CD8-positive, alpha-beta memory T cell (primary cell): ENCODE measurements around the gene DENND1B. TPM values are rescaled to one million over a fixed set of nuclear protein-coding genes. Genes with fewer than 3 reads are reported as not detected.
"Not testable (repeated sequence)": the region's sequence is repeated elsewhere in the genome, so short reads cannot be mapped to it uniquely, and the experiment has no call there.

Experiments
- CTCF ChIA-PET: fragments of 350-600 bp; sonication (Branson Sonifier 250); formaldehyde crosslinking; loops from one replicate; lab custom pipeline; 2021; ENCODE audit warnings: antibody characterized with exemption; lab: Charles Lee
- POLR2A ChIA-PET: fragments of 350-600 bp; sonication (Branson Sonifier 250); formaldehyde crosslinking; loops from one replicate; lab custom pipeline; 2021; ENCODE audit warnings: antibody characterized with exemption; lab: Charles Lee
- DNase-seq, 5 donors: peaks; one replicate each; pipeline versions ENCODE4 v3.0.0 to v3.0.0-alpha.2; 2020 to 2022; ENCODE audit warnings: mixed read lengths in 1 of 5
- H3K27ac ChIP-seq: one replicate; pipeline ENCODE4 v1.7.0; 2013; ENCODE audit warnings: low read depth, mild to moderate bottlenecking, low read length, moderate library complexity
- H3K27me3 ChIP-seq: 2 replicates; pipeline ENCODE4 v1.7.0; 2013; ENCODE audit warnings: low read length, mild to moderate bottlenecking; ENCODE audit not compliant: insufficient read depth, poor library complexity, severe bottlenecking
- H3K36me3 ChIP-seq: 2 replicates; pipeline ENCODE4 v1.7.0; 2013; ENCODE audit warnings: mild to moderate bottlenecking, low read length, moderate library complexity; ENCODE audit not compliant: insufficient read depth
- H3K4me1 ChIP-seq: 2 replicates; pipeline ENCODE4 v1.7.0; 2013; ENCODE audit warnings: mild to moderate bottlenecking, low read length, moderate library complexity; ENCODE audit not compliant: insufficient read depth
- H3K4me3 ChIP-seq: 2 replicates; pipeline ENCODE4 v1.7.0; 2013; ENCODE audit warnings: mild to moderate bottlenecking, low read length
- H3K9me3 ChIP-seq: 2 replicates; pipeline ENCODE4 v1.7.0; 2013; ENCODE audit warnings: mild to moderate bottlenecking, low read length
- H3K27ac Mint-ChIP-seq, 8 donors: one replicate each; pipeline ENCODE4 v1.8.0; 2020 to 2021; ENCODE audit warnings: mixed read lengths in 8 of 8, mild to moderate bottlenecking in 6 of 8, inconsistent platforms in 3 of 8, moderate library complexity in 3 of 8
- H3K27me3 Mint-ChIP-seq, 2 donors: one replicate each; pipeline ENCODE4 v1.8.0; 2020 to 2021; ENCODE audit warnings: mixed read lengths in 2 of 2, mild to moderate bottlenecking in 1 of 2, moderate library complexity in 1 of 2
- H3K36me3 Mint-ChIP-seq, 3 donors: one replicate each; pipeline ENCODE4 v1.8.0; 2020 to 2021; ENCODE audit warnings: mixed read lengths in 3 of 3, inconsistent platforms in 1 of 3, mild to moderate bottlenecking in 1 of 3
- H3K4me1 Mint-ChIP-seq, 3 donors: one replicate each; pipeline ENCODE4 v1.8.0; 2020 to 2021; ENCODE audit warnings: mixed read lengths in 3 of 3, inconsistent platforms in 1 of 3, mild to moderate bottlenecking in 1 of 3
- H3K4me3 Mint-ChIP-seq, 7 donors: one replicate each; pipeline ENCODE4 v1.8.0; 2020 to 2021; ENCODE audit warnings: mixed read lengths in 7 of 7, mild to moderate bottlenecking in 6 of 7, moderate library complexity in 4 of 7, inconsistent platforms in 2 of 7
- H3K9me3 Mint-ChIP-seq, 5 donors: one replicate each; pipeline ENCODE4 v1.8.0; 2020 to 2022; ENCODE audit warnings: mixed read lengths in 5 of 5, mild to moderate bottlenecking in 3 of 5, moderate library complexity in 2 of 5, inconsistent platforms in 1 of 5
- polyA plus RNA-seq: library from polyadenylated mRNA; unstranded; fragments of 300-500 nt; fragmentation: Illumina TruSeq; gene quantifications from one replicate; pipeline ENCODE4 v1.2.3, GENCODE V29; 2021
- total RNA-seq, 2 experiments: library from RNA; stranded (reverse); gene quantifications; one replicate each; pipeline ENCODE4 v1.2.3, GENCODE V29; 2021

Gene DENND1B
- total and polyA plus RNA-seq, 3 experiments from 2014 or later: 10.6 to 14.8 (median 12.0) TPM

DNA sequence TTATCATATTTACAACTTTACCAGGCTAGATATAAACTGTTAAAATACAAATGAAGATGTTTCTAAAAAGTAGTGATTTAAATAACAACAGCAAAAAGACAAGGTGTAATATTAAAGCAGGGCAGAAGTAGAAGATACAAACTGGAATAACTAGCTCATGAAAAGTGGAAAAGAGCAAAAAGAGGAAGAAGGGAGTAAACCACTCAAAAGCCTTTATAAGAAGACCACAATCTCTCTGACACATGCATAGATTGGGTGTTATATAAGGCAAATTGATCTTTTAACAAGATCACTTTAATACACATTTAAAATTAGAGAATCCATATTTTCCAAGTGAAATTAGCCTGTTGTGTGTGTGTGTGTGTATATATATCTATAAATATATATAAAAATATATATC lies 5.0 kb downstream of the DENND1B start:
- Histone ChIP-seq H3K4me3 (no peak overlapping the region), H3K27me3 (no peaks in the 10 kb centered on the region), H3K9me3 (no peaks in the 10 kb centered on the region), H3K27ac (no peak overlapping the region), H3K36me3 (no peaks in the 10 kb centered on the region), H3K4me1 (peaks cover 36% of the 10 kb centered on the region)
- H3K4me3 Mint-ChIP-seq: peak overlapping the region in 1 of 7 donors; percentile 14
- POLR2A ChIA-PET: no interaction called here
- H3K4me1 Mint-ChIP-seq: peaks cover 64 to 83% (median 81%) of the 10 kb centered on the region in 3 donors
- H3K9me3 Mint-ChIP-seq: no peaks in the 10 kb centered on the region
- H3K27me3 Mint-ChIP-seq: no peaks in the 10 kb centered on the region
- H3K36me3 Mint-ChIP-seq: peaks cover 0 to 21% (median 11%) of the 10 kb centered on the region in 3 donors
- no peak overlapping the region for H3K27ac Mint-ChIP-seq
- no peak for DNase-seq
- CTCF ChIA-PET: no interaction called here

DNA sequence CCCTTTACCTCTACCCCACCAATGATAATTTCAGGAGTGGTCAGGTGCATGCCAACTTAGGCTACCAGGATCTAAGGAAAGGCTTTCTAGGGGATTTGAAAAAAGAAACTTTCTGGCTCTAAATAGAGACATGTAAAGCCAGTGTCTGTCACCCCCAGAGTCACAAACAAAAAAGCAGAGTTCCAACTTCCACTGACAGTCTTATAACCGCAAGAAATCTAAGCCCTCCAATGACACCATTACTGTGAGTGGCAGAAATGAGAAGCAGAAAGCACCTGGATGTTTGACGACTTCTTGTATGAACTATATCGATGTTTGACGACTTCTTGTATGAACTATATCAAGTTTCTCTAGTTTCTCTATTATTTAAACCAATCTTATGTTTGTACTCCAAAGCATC lies 6.0 kb downstream of the DENND1B start:
- H3K4me1 Mint-ChIP-seq: peaks cover 63 to 88% (median 85%) of the 10 kb centered on the region in 3 donors
- no peak for DNase-seq
- Histone ChIP-seq H3K9me3 (no peaks in the 10 kb centered on the region), H3K4me1 (peaks cover 37% of the 10 kb centered on the region), H3K36me3 (no peaks in the 10 kb centered on the region), H3K27ac (no peak overlapping the region), H3K27me3 (no peaks in the 10 kb centered on the region), H3K4me3 (no peak overlapping the region)
- H3K4me3 Mint-ChIP-seq: no peak overlapping the region
- peaks cover 0 to 18% (median 11%) of the 10 kb centered on the region in 3 donors for H3K36me3 Mint-ChIP-seq
- ChIA-PET POLR2A (no interaction called here), CTCF (interaction anchor here (1.5 kb wide), 1 partner anchor 99 kb away, joined by 4 read pairs; no protein-coding TSS in a partner anchor)
- no peaks in the 10 kb centered on the region for H3K9me3 Mint-ChIP-seq
- peak overlapping the region in 1 of 8 donors; percentile 39 for H3K27ac Mint-ChIP-seq
- H3K27me3 Mint-ChIP-seq: no peaks in the 10 kb centered on the region

DNA sequence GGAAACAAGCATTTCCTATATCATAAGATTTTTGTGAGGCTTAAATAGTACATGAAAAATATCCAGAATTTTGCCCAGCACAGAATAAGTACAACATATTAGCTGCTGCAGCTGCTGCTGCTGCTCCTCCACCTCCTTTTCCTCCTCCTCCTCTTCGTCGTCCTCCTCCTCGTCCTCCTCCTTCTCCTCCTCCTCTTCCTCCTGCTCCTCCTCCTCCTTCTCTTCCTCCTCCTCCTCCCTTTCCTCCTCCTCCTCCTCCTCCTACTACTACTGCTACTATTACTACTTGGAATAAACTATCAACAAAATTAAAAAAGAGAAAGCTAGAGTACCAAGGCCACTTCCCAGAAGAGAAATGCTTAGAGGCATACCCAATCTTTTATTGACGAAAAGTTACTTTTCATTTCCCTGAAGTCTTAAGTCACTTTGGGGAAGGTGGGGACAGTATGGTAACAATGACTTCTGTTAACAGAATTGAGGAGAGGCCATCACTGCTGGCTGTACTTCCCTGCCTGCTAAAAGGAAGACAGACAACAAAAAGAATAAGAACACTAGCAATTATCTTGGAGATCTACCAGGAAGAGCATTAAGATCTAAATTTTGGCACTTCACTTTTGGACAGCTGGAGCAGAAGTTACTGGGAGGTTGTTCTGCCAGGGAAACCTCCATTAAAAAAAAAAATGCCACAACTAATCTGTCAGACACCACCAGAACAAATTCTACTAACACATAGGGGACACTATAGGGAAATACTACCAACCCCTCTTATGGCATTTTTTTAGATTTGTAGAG lies 7.1 kb downstream of the DENND1B start:
- ChIA-PET CTCF (interaction anchor here (1.5 kb wide), 1 partner anchor 100 kb away, joined by 4 read pairs; no protein-coding TSS in a partner anchor), POLR2A (interaction anchor here (0.6 kb wide), 1 partner anchor 29 kb away, joined by 3 read pairs; no protein-coding TSS in a partner anchor)
- Histone ChIP-seq H3K4me1 (peaks cover 35% of the 10 kb centered on the region), H3K36me3 (no peaks in the 10 kb centered on the region), H3K27ac (no peak overlapping the region), H3K9me3 (no peaks in the 10 kb centered on the region), H3K27me3 (no peaks in the 10 kb centered on the region), H3K4me3 (no peak overlapping the region)
- peaks cover 61 to 87% (median 82%) of the 10 kb centered on the region in 3 donors for H3K4me1 Mint-ChIP-seq
- no peaks in the 10 kb centered on the region for H3K9me3 Mint-ChIP-seq
- H3K27me3 Mint-ChIP-seq: no peaks in the 10 kb centered on the region
- H3K27ac Mint-ChIP-seq: peak overlapping the region in 6 of 8 donors; percentile 15 to 79 (median 42)
- H3K36me3 Mint-ChIP-seq: peaks cover 0 to 18% (median 11%) of the 10 kb centered on the region in 3 donors
- H3K4me3 Mint-ChIP-seq: peak overlapping the region in 1 of 7 donors; percentile 12
- no peak for DNase-seq

DNA sequence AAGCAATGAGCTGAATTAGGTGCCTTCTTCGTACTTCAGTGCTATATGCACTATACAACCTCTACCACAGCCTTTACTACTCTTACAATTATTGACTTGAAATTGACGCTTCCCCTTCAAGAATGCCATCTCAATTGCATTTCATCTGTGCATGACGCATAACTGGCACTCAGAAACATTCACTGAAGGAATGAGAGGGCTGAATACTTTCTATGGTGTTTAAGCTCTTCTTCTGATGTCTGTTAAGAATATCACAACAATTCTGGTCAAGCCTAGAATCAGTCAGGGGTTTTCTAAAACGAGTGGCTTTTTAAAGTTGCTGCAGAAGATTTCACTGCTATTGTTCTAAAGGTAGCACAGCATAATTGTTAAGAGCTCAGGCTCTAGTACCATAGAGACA lies 11.5 kb downstream of the DENND1B start:
- Histone ChIP-seq H3K27me3 (no peaks in the 10 kb centered on the region), H3K4me1 (peaks cover 24% of the 10 kb centered on the region), H3K27ac (no peak overlapping the region), H3K4me3 (no peak overlapping the region), H3K9me3 (no peaks in the 10 kb centered on the region), H3K36me3 (no peaks in the 10 kb centered on the region)
- H3K27ac Mint-ChIP-seq: peak overlapping the region in 4 of 8 donors; percentile 0 to 34 (median 4)
- CTCF ChIA-PET: interaction anchor here (1.9 kb wide), 1 partner anchor 12 kb away, joined by 8 read pairs; the partner anchor contains the start of gene DENND1B
- peaks cover 7% of the 10 kb centered on the region in 3 donors for H3K36me3 Mint-ChIP-seq
- DNase-seq: no peak
- H3K4me1 Mint-ChIP-seq: peaks cover 50 to 81% (median 77%) of the 10 kb centered on the region in 3 donors
- H3K9me3 Mint-ChIP-seq: no peaks in the 10 kb centered on the region
- H3K27me3 Mint-ChIP-seq: no peaks in the 10 kb centered on the region
- POLR2A ChIA-PET: no interaction called here
- H3K4me3 Mint-ChIP-seq: no peak overlapping the region

DNA sequence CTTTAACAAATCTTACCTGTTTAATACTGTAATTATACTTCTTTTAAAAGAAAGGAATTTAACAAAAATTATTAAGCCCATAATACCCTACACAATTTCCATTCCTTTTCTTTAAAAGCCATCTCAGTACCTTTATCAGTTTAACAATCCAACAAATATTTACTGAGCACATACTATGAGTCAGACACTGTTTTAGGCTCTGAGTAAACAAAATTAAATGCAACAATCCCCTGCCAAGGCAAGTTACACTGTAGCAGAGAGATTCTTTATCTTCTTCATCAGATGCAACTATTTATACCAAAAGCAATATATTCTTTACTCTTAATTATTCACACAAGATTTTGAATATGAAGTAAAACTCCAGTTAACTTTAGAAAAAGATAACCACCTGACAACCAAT lies 12.0 kb downstream of the DENND1B start:
- ChIA-PET CTCF (interaction anchor here (1.9 kb wide), 1 partner anchor 12 kb away, joined by 8 read pairs; the partner anchor contains the start of gene DENND1B), POLR2A (no interaction called here)
- H3K4me1 ChIP-seq: peaks cover 22% of the 10 kb centered on the region
- peaks cover 5 to 9% (median 7%) of the 10 kb centered on the region in 3 donors for H3K36me3 Mint-ChIP-seq
- no peaks in the 10 kb centered on the region for H3K36me3 ChIP-seq
- no peaks in the 10 kb centered on the region for H3K27me3 ChIP-seq
- H3K4me1 Mint-ChIP-seq: peaks cover 46 to 80% (median 72%) of the 10 kb centered on the region in 3 donors
- no peak overlapping the region for H3K4me3 Mint-ChIP-seq
- no peak overlapping the region for H3K4me3 ChIP-seq
- peak overlapping the region in 2 of 8 donors; percentile 16 to 34 for H3K27ac Mint-ChIP-seq
- no peak overlapping the region for H3K27ac ChIP-seq
- H3K9me3 ChIP-seq: no peaks in the 10 kb centered on the region
- no peak for DNase-seq
- H3K27me3 Mint-ChIP-seq: no peaks in the 10 kb centered on the region
- H3K9me3 Mint-ChIP-seq: no peaks in the 10 kb centered on the region

DNA sequence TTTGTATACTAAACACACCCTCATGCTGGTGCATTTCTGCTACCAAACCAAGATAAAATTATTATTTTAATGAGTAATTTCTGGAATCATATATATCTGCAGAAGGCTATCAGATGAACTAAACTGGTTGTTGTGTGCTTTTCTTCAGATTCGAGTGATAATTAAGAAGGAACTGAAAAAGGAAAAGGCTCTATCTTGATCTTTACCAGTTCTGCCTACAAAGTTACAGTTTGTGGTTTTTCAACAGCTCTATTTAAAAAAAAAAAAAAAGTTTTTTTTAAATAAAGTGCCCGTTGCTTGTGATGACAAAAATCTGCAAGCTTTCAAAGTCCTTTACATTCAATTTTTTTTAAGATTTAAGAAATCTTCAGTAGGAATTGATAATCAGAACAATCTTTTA lies 13.6 kb downstream of the DENND1B start:
- no peaks in the 10 kb centered on the region for H3K9me3 ChIP-seq
- no peaks in the 10 kb centered on the region for H3K9me3 Mint-ChIP-seq
- ChIA-PET POLR2A (interaction anchor here (0.6 kb wide), 2 partner anchors 12 to 20 kb away, joined by 4 to 6 read pairs; no protein-coding TSS in a partner anchor), CTCF (interaction anchor here (0.7 kb wide), 1 partner anchor 67 kb away, joined by 3 read pairs; no protein-coding TSS in a partner anchor)
- peak overlapping the region in 2 of 7 donors; percentile 5 to 46 for H3K4me3 Mint-ChIP-seq
- peaks cover 20% of the 10 kb centered on the region for H3K4me1 ChIP-seq
- peaks cover 48 to 77% (median 72%) of the 10 kb centered on the region in 3 donors for H3K4me1 Mint-ChIP-seq
- no peaks in the 10 kb centered on the region for H3K27me3 ChIP-seq
- H3K36me3 Mint-ChIP-seq: peaks cover 4 to 10% (median 8%) of the 10 kb centered on the region in 3 donors
- H3K27ac Mint-ChIP-seq: no peak overlapping the region
- no peaks in the 10 kb centered on the region for H3K27me3 Mint-ChIP-seq
- no peak for DNase-seq
- no peaks in the 10 kb centered on the region for H3K36me3 ChIP-seq
- no peak overlapping the region for H3K4me3 ChIP-seq
- no peak overlapping the region for H3K27ac ChIP-seq

DNA sequence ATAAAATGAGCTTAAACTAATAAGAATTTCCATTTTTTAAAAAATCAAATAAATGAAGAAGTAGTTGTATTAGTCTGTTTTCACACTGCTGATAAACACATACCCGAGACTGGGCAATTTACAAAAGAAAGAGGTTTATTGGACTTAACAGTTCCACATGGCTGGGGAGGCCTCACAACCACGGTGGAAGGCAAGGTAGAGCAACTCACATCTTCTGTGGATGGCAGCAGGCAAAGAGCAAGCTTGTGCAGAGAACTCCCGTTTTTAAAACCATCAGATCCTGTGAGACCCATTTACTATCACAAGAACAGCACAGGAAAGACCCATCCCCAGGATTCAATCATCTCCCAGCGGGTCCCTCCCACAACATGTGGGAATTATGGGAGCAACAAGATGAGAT lies 19.7 kb downstream of the DENND1B start:
- H3K27me3 Mint-ChIP-seq, H3K27me3 ChIP-seq, H3K36me3 ChIP-seq, H3K4me1 ChIP-seq, DNase-seq, H3K4me3 Mint-ChIP-seq, H3K27ac ChIP-seq, CTCF ChIA-PET, H3K9me3 Mint-ChIP-seq, POLR2A ChIA-PET, H3K9me3 ChIP-seq, H3K4me3 ChIP-seq: not testable (repeated sequence)
- H3K4me1 Mint-ChIP-seq: peaks cover 34 to 49% (median 48%) of the 10 kb centered on the region in 3 donors
- H3K27ac Mint-ChIP-seq: peak overlapping the region in 2 of 8 donors; percentile 47 to 52
- peaks cover 8 to 16% (median 12%) of the 10 kb centered on the region in 3 donors for H3K36me3 Mint-ChIP-seq

DNA sequence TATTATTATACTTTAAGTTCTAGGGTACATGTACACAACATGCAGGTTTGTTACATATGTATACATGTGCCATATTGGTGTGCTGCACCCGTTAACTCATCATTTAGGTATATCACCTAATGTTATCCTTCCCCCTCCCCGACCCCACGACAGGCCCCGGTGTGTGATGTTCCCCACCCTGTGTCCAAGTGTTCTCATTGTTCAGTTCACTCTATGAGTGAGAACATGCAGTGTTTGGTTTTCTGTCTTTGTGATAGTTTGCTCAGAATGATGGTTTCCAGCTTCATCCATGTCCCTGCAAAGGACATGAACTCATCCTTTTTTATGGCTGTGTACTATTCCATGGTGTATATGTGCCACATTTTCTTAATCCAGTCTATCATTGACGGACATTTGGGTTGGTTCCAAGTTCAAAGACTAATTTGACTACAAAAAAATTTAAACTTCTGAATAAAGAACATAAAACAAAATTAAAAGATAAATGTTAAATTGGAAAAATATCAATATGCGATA lies 22.6 kb downstream of the DENND1B start:
- H3K9me3 ChIP-seq, H3K27ac Mint-ChIP-seq, POLR2A ChIA-PET, H3K27ac ChIP-seq, CTCF ChIA-PET, H3K27me3 Mint-ChIP-seq, H3K4me3 ChIP-seq, H3K36me3 ChIP-seq, DNase-seq, H3K9me3 Mint-ChIP-seq, H3K27me3 ChIP-seq, H3K4me1 ChIP-seq: not testable (repeated sequence)
- H3K4me1 Mint-ChIP-seq: peaks cover 44 to 63% (median 60%) of the 10 kb centered on the region in 3 donors
- peaks cover 14 to 16% (median 15%) of the 10 kb centered on the region in 3 donors for H3K36me3 Mint-ChIP-seq
- peak overlapping the region in 1 of 7 donors; percentile 54 for H3K4me3 Mint-ChIP-seq
